Stimulated activated CD4-positive, alpha-beta T cell treated with anti-CD3 and anti-CD28 coated beads, Interleukin-2, amount 100 ng/mL, for 48 hours (primary cell): ENCODE measurements around the gene MT1HL1.
"Not testable (repeated sequence)": the region's sequence is repeated elsewhere in the genome, so short reads cannot be mapped to it uniquely, and the experiment has no call there.

ENCODE experiments used
- DNase-seq, 2 donors: peaks; one replicate each; pipeline ENCODE4 v3.0.0-alpha.2; 2020

The MT1HL1 gene

GRCh38 chr1:236974025-236974424 is 30.2 kb downstream of the MT1HL1 start:
- DNase-seq: not testable (repeated sequence)

GRCh38 chr1:236966636-236967035 is 37.6 kb downstream of the MT1HL1 start:
- no peak for DNase-seq

- no peak for DNase-seq
Observed at GRCh38 chr1:236963920-236964319, 40.3 kb downstream of the MT1HL1 start.

GRCh38 chr1:236959112-236959511 is 45.1 kb downstream of the MT1HL1 start:
- no peak for DNase-seq

GRCh38 chr1:236957235-236957634 is 47.0 kb downstream of the MT1HL1 start:
- DNase-seq: no peak
